Prostate gland (tissue), 2 donors: ENCODE measurements around the gene NRCAM.

Experiments used
- POLR2A ChIP-seq: fragments of 450-650 bp; IDR thresholded peaks from one replicate; pipeline ENCODE4 v1.6.1; 2016; ENCODE audit warnings: antibody characterized with exemption, mild to moderate bottlenecking
- TF ChIP-seq, protein P1 (sequence below), 4 experiments: fragments of 200-600 bp in 2 of 4; fragments of 450-650 bp in 2 of 4; sonication (generic) in 2 of 4; IDR thresholded peaks; 1 replicate in 3 of 4; 2 replicates in 1 of 4; pipeline ENCODE4 v1.5.1; 2016 to 2019; ENCODE audit warnings: antibody characterized with exemption in 4 of 4, mild to moderate bottlenecking in 2 of 4, moderate library complexity in 2 of 4

- TF ChIP-seq, protein P1, sequence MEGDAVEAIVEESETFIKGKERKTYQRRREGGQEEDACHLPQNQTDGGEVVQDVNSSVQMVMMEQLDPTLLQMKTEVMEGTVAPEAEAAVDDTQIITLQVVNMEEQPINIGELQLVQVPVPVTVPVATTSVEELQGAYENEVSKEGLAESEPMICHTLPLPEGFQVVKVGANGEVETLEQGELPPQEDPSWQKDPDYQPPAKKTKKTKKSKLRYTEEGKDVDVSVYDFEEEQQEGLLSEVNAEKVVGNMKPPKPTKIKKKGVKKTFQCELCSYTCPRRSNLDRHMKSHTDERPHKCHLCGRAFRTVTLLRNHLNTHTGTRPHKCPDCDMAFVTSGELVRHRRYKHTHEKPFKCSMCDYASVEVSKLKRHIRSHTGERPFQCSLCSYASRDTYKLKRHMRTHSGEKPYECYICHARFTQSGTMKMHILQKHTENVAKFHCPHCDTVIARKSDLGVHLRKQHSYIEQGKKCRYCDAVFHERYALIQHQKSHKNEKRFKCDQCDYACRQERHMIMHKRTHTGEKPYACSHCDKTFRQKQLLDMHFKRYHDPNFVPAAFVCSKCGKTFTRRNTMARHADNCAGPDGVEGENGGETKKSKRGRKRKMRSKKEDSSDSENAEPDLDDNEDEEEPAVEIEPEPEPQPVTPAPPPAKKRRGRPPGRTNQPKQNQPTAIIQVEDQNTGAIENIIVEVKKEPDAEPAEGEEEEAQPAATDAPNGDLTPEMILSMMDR (IDR thresholded peaks at IDR 0.05), result no peak
- no peak for TF ChIP-seq POLR2A
Observed at GRCh38 chr7:108367946-108368345, 88.3 kb downstream of the NRCAM start.
